Mucosa of descending colon (tissue), 3 donors: Measurements from ENCODE around the gene GPR151. TPM values are rescaled to one million over a fixed set of nuclear protein-coding genes. Genes with fewer than 3 reads are reported as not detected.

Experiments
- ATAC-seq: fragments of 200-7000 bp; cut with Tn5 transposase; one replicate; pipeline ENCODE4 v1.9.1; 2020; ENCODE audit warnings: mild to moderate bottlenecking, moderate library complexity
- DNase-seq, 3 donors: peaks; one replicate each; pipeline ENCODE4 v3.0.0-alpha.2; 2020
- H3K36me3 ChIP-seq: fragments of 200-600 bp; one replicate; pipeline ENCODE4 v1.8.0; 2021; ENCODE audit warnings: low read depth, mild to moderate bottlenecking
- H3K4me1 ChIP-seq: fragments of 200-600 bp; one replicate; pipeline ENCODE4 v1.8.0; 2021; ENCODE audit warnings: low read depth, mild to moderate bottlenecking
- H3K4me3 ChIP-seq: fragments of 200-600 bp; one replicate; pipeline ENCODE4 v1.8.0; 2021; ENCODE audit warnings: mild to moderate bottlenecking
- H3K9me3 ChIP-seq: fragments of 200-600 bp; one replicate; pipeline ENCODE4 v1.8.0; 2021; ENCODE audit warnings: mild to moderate bottlenecking
- intact Hi-C, 2 donors: fragments of 100-400 bp; cut with DNase I in 1 of 2; cut with micrococcal nuclease in 1 of 2; formaldehyde crosslinking; loops; one replicate each; pipeline versions ENCODE4 v1.11.0 to v1.11.1; 2022; cut with DNase I, micrococcal nuclease
- total RNA-seq, 3 donors: library from RNA; stranded (reverse); fragmentation: NEBNext Ultra II Directional in 2 of 3; extraction: Animal tissue kit (Norgen Biotek cat#: 25700) in 2 of 3; gene quantifications; one replicate each; pipeline versions ENCODE4 v1.2.1 to v1.2.4, GENCODE V29; 2021 to 2023
- TF ChIP-seq, protein P1 (sequence below): fragments of 200-600 bp; IDR thresholded peaks from one replicate; pipeline ENCODE4 v1.8.0; 2022; ENCODE audit warnings: antibody characterized with exemption, mild to moderate bottlenecking
- donor health status: DM: no; HTN: no; CAD: no; lungs with moderate emphysema.
- donor health status: DM: no; HTN: no; CAD: no.
- donor health status: DM: no; HTN: yes; CAD: no.

GPR151 gene
- total RNA-seq, 3 donors from 2014 or later: not detected

DNA sequence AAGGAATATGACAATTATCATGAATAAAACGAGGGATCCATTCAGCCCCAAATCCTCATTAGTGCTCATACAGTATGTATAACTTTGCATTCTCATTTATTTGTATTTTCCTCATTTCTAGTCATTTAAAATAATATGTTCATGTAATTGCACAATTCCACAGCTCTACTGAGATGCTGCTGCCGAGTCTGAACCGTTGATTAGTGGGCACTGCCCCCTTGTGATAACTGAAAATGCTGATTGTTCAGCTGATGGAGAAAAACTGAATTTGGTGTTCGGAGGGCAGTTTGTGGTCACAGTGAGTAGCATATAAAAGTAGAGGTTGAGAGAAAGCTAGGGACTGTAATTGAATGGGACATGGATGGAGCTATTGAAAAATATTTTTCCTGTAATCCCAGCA is 12.2 kb upstream of the GPR151 start:
- DNase-seq (no peak), ATAC-seq (no peak)
- Histone ChIP-seq H3K9me3 (no peaks in the 10 kb centered on the region), H3K4me3 (no peak overlapping the region), H3K36me3 (no peaks in the 10 kb centered on the region), H3K4me1 (no peaks in the 10 kb centered on the region)
- TF ChIP-seq, protein P1, sequence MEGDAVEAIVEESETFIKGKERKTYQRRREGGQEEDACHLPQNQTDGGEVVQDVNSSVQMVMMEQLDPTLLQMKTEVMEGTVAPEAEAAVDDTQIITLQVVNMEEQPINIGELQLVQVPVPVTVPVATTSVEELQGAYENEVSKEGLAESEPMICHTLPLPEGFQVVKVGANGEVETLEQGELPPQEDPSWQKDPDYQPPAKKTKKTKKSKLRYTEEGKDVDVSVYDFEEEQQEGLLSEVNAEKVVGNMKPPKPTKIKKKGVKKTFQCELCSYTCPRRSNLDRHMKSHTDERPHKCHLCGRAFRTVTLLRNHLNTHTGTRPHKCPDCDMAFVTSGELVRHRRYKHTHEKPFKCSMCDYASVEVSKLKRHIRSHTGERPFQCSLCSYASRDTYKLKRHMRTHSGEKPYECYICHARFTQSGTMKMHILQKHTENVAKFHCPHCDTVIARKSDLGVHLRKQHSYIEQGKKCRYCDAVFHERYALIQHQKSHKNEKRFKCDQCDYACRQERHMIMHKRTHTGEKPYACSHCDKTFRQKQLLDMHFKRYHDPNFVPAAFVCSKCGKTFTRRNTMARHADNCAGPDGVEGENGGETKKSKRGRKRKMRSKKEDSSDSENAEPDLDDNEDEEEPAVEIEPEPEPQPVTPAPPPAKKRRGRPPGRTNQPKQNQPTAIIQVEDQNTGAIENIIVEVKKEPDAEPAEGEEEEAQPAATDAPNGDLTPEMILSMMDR: no peak
- intact Hi-C loops: no loop called here

- DNase-seq (no peak), ATAC-seq (no peak)
- no peaks in the 10 kb centered on the region for H3K9me3 ChIP-seq
- intact Hi-C loops: no loop called here
- no peak overlapping the region for H3K4me3 ChIP-seq
- no peaks in the 10 kb centered on the region for H3K4me1 ChIP-seq
- TF ChIP-seq, protein P1: no peak
- no peaks in the 10 kb centered on the region for H3K36me3 ChIP-seq
Measured at GRCh38 chr5:146527785-146528184, 11.8 kb upstream of the GPR151 start.

GRCh38 chr5:146523698-146524097 is 7.7 kb upstream of the GPR151 start:
- TF ChIP-seq, protein P1: no peak
- Histone ChIP-seq H3K4me1 (no peaks in the 10 kb centered on the region), H3K36me3 (no peaks in the 10 kb centered on the region), H3K9me3 (no peaks in the 10 kb centered on the region), H3K4me3 (no peak overlapping the region)
- intact Hi-C loops: no loop called here
- ATAC-seq (no peak), DNase-seq (no peak)

DNA sequence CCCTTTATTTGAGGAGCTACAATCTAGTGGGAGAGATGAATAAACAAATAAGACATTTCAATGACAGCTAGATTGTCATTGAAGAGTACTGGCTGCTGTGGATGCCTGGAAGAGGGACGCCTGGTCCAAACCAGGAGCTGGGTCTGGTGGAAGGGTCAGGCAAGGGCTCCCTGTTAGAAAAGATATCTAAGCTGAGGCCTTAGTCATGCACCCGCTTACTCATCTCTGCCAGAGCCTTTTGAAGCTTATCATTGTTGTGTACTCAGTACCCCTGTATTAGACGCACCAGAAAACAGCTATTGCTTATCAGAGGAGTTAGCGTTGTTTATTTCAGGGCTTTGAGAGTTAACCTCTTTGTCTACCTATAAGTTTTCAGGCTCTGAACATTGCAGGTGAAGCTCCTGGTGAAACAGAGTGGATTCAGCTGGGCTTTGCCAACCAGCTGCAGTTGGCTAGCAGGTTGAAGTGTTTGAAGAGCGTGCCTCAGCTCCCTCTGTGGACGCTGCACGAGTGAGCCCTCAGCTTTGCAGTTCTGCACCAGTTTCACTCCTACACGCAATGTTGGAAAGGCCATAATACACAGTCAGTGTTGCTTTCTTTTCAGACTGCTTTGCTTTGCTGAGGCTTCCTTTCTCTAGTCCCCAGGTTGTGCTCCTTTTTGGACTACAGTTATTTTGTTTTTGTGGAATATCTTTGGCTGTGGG is 5.6 kb upstream of the GPR151 start:
- ATAC-seq: no peak
- TF ChIP-seq, protein P1: no peak
- H3K36me3 ChIP-seq: no peaks in the 10 kb centered on the region
- no peak overlapping the region for H3K4me3 ChIP-seq
- H3K4me1 ChIP-seq: no peaks in the 10 kb centered on the region
- intact Hi-C loops: no loop called here
- no peaks in the 10 kb centered on the region for H3K9me3 ChIP-seq
- DNase-seq: no peak

- DNase-seq (no peak), ATAC-seq (peak; percentile 69)
- Histone ChIP-seq H3K36me3 (no peaks in the 10 kb centered on the region), H3K4me1 (no peaks in the 10 kb centered on the region), H3K4me3 (no peak overlapping the region), H3K9me3 (no peaks in the 10 kb centered on the region)
- TF ChIP-seq, protein P1: no peak
- intact Hi-C loops: no loop called here
Measured at GRCh38 chr5:146520731-146521130, 4.7 kb upstream of the GPR151 start.

- TF ChIP-seq, protein P1: no peak
- no peak for DNase-seq
- Histone ChIP-seq H3K9me3 (no peaks in the 10 kb centered on the region), H3K36me3 (no peaks in the 10 kb centered on the region), H3K4me3 (no peak overlapping the region), H3K4me1 (no peaks in the 10 kb centered on the region)
- no peak for ATAC-seq
- intact Hi-C loops: no loop called here
Measured at GRCh38 chr5:146519554-146519953, 3.6 kb upstream of the GPR151 start.
